Stimulated activated CD8-positive, alpha-beta memory T cell treated with anti-CD3 and anti-CD28 coated beads, Interleukin-7, amount 100 ng/mL, for 1 hour (primary cell): ENCODE results near the gene KCNV2.

Source experiments
- DNase-seq, 2 donors: peaks; one replicate each; pipeline ENCODE4 v3.0.0-alpha.2; 2020; ENCODE audit warnings: low read depth in 2 of 2

Gene KCNV2

DNA sequence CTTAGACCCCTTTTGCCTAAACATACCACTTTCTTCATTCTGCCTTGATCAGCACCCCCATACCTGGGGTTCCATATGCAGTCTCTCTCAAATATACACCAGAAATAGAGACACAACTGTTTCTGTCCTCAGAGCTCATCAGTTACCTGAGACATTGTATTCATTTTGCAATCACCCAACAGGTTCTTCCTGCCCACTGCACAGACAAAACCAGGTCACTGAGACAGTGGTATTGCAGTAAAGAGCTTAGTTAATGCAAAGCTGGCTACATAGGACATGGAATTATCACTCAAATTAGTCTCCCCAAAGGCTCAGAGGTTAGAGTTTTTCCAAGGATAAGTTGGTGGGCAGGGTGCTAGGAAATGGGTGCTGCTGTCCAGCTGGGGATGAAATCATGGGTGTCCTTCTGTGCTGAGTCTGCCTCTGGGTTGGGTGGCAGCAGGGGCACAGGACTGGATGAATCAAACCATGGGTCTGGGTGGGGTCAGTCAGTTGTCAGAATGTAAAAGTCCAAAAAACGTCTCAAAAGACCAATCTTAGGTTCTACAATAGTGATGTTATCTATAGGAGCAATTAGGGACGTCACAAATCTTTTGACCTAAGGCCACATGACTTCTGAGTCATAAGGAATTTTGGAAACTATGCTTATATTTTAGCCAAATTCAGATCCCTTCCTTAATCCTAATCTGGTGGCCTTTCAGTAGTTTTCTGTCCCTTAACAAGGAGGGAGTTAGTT, 41.0 kb downstream of the KCNV2 start:
- DNase-seq, result no peak

- DNase-seq, result no peak
These were observed 41.7 kb downstream of the KCNV2 start for GRCh38 chr9:2758898-2759510.

DNA sequence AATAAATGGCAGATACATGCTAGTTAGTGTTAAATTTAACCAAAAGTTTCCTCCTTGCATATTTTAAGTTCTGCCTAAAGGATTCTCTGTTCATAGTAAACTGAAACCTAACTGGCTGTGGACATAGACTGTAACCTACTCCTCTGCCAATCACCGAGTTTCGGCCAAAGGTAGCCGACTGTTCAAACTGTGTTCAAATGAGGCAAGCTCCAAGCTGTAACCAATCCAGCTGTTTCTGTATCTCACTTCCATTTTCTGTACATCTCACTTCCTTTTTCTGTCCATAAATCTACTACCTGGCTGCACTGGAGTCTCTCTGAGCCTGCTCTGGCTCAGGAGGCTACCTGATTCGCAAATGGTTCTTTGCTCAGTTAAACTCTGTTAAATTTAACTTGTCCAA, 44.1 kb downstream of the KCNV2 start:
- no peak for DNase-seq

- no peak for DNase-seq
These were observed 47.0 kb downstream of the KCNV2 start for GRCh38 chr9:2764353-2764752.

DNA sequence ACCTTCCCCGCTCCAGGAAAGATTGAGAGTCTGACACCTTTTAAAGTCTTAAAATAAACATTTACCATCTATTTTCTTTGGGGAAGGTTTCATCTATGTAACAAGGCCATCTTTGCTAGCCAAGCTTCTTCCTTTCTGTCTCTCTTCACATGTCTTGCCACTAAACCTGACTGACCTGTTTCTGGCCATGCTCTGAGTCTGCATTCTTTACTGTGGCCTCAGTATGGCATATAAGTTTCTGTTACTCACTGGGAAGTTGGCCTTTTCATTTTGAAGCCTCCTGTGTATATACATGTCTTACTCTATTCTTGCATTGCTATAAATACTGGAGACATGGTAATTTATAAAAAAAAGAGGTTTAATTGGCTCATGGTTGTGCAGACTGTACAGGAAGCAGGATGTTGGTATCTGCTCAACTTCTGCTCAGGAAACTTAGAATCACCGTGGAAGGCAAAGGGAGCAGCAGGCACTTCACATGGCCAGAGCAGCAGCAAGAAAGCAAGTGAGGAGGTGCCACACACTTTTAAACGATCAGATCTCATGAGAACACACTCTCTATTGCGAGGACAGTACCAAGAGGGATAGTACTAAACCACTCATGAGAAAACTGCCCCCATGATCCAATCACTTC, 48.1 kb downstream of the KCNV2 start:
- no peak for DNase-seq

DNA sequence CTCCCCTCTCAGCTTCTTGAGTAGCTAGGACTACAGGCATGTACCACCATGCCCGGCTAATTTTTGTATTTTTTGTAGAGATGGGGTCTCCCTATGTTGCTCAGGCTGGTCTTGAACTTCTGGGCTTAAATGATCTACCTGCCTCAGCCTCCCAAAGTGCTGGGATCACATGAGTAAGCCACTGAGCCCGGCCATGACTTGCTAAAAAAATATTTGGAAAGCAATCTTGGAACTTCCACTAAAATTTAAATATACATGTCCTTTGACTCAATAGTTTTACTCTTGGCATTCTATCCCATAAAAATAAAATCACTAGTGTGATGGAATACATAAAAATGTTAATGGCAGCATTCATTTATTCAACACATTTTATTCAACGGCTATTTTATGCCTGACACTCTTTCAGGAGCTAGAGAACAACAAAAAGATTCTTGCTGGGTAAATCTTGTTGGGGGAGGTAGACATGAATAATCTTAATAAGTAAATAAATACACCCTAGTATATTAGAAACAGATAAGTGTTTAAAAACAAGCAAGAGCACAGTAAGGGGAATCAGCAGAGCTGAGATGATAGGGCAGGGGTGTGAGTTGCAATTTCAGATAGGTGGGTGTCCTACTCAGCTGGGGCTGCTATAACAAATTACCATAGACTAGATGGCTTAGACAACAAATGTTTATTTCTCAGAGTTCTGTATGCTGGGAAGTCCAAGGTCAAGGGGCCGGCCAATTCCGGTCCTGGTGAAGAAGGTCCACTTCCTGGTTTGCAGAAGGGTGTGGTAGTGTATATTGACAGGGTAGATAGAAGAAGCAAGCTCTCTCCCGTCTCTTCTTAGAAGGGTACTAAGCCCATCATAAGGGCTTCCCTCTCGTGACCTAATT, 50.7 kb downstream of the KCNV2 start:
- DNase-seq, result no peak

DNA sequence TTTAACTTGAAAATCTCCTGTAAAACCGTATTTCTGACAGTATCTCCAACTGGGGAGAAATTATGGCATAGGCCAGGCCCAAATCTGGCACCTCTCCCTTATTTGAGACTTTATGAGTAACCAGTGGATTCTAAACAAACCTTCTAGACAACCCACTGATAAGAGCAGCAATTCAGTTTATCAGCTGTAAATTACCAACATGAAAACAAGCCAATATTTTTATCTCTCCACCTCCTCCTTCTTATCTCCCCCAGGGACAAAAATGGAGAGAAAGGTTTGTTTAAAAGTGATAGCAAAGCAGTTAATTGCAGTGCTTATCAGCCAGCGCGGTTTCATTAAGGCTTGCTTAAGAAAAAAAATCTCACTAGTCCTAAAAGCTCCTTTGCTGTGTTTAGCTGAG, 53.8 kb downstream of the KCNV2 start:
- no peak for DNase-seq

DNA sequence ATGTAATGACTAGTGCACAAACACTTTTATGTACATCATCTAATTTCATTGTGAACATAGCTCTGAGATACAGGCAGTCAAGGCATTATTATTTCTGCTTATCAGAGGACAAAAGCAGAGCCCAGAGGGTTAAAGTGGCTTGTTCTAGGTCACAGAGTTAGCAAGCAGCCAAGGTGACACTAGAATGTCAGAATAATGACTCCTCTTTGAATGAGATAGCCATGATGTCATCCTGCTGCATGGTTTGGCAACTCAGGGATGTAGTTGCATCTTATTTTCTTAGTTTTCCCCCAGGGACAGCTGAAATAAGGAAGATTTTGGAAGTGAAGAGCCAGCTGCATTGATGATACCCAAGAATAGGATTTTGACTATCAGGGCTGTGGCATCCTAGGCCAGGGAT, 54.4 kb downstream of the KCNV2 start:
- no peak for DNase-seq

- DNase-seq, result no peak
These were observed 60.1 kb downstream of the KCNV2 start for GRCh38 chr9:2777454-2777853.

DNA sequence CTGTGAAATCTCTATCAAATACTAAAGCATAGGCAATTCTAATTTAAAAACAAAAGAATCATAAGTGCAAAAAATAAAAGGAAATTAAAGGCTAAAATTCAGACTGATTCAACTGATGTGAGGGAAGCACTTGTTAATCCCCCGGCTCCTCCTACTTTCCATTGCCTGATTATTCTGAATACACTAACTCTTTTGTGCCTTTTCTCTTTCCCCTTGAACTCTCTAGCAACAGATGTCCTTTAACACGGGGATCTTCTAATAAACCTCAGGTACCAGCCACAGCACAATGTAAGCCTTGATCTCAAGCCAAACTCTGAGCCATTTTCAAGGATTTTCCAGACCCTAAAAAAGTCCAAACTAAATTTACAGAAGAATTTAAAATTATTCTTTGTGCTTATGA, 61.5 kb downstream of the KCNV2 start:
- DNase-seq, result no peak
